ENCODE data around the gene OOEP.
"Not testable (repeated sequence)": the region's sequence is repeated elsewhere in the genome, so short reads cannot be mapped to it uniquely, and the experiment has no call there.

OOEP gene

DNA sequence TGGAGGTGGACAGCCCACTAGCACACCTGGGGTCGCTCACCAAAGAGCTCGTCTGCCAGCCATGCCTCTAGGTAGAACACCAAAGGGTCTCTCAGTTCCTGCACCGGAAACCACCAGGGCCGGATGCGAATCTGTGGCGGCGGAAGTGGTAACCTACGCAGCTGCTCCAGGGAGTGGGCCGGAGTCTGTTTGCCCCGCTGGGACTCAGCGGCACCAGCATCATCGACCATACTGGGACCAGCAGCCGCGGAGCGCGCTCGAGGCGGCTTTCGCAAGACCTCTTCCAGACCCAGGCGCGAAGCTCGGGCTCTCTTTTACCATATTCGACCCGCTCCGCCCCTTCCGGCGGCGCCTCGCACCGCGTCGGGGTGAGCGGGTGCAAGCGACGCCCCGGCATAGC is at the start of gene OOEP:
TSS of gene OOEP (minus strand) at position 335 of the 400 bp plus-strand sequence. CDS start at position 230, 105 bp downstream.
- DNase-seq, result no peak

DNA sequence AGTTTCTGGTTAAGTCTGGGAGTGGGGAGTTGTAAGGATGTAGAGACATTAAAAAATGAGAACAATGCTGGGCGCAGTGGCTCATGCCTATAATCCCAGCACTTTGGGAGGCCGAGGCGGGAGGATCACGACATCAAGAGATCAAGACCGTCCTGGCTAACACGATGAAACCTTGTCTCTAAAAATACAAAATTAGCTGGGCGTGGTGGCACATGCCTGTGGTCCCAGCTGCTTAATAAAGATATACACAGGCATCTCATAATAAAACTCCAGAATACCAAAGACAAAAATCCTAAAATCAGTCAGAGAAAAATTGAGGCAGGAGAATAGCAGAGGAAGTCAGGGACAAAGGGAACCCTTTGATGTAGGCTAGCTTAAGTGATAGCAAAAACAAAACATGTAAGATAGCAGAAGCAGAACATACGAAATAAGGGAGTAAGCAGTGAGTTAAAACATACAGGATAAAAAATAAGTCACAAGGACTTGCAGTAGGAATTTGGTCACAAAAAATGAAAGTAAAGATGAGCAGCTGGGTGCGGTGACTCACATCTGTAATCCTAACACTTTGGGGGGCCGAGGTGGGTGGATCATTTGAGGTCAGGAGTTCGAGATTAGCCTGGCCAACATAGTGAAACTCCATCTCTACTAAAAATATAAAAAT is 48.5 kb upstream of the OOEP start:
- DNase-seq, result no peak

DNA sequence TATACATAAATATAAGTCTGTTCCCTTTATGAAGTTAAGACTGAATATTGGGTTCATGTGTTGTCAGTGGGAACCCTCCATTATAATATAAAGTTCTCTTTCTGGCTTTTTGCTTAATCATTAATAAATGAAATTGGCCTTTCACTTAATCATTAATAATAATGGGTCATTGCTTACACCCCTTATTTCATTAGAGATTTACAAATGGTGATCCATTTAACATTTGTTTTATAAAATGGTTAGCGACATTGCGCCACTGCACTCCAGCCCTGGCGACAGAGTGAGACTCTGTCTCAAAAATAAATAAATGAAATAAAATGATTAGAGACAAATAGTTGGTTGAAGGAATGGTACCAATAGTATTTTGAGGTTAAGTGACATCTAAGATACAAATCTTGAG is 43.4 kb upstream of the OOEP start:
- DNase-seq, result no peak

DNA sequence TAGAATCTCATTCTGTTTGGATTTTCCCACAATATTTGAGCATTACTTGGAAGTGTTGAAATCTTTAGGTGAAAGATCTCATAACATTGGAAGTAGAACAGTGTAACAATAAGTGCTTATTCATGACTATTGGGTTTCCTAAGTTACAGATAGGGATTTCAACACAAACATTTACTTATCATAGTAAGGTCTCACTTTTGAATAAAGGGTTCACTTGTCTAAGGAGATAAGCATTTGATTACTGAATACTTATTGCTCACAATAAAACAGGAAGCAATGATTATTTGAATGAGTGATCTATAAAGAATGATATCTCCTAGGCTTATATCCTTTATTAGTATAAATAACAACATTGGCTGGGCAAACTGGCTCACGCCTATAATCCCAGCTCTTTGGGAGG is 39.7 kb upstream of the OOEP start:
- DNase-seq, result no peak

DNA sequence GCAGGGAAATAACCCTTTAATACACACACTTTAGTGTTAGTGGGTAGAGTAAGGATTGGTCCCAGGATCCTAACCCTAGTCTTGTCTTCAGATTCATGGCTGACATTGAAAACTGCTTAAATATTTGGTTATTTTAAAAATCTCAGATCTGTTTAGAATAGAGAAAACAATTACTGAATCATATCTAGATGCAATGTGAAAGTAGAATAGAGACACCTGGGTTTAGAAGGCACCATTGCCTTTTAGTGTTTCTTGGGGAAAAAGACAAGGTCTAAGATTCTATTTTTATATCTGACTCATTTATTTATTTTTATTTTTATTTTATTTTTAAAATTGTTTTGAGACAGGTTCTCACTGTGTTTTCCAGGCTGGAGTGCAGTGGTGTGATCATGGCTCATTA is 31.0 kb upstream of the OOEP start:
- no peak for DNase-seq

DNA sequence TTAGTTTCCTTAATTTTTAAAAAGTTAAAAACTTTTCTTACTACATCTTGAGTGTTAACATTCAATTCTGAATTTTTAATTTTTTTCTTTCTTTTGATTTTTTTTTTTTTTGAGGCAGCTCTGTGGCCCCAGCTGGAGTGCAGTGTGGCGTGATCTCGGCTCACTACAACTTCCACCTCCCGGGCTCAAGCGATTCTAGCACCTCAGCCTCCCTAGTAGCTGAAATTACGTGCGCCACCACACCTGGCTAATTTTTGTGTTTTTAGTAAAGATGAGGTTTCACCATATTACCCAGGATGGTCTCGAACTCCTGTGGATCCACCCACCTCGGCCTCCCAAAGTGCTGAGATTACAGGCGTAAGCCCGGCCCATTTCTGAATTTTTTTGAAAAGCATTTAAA is 26.2 kb upstream of the OOEP start:
- no peak for DNase-seq

DNA sequence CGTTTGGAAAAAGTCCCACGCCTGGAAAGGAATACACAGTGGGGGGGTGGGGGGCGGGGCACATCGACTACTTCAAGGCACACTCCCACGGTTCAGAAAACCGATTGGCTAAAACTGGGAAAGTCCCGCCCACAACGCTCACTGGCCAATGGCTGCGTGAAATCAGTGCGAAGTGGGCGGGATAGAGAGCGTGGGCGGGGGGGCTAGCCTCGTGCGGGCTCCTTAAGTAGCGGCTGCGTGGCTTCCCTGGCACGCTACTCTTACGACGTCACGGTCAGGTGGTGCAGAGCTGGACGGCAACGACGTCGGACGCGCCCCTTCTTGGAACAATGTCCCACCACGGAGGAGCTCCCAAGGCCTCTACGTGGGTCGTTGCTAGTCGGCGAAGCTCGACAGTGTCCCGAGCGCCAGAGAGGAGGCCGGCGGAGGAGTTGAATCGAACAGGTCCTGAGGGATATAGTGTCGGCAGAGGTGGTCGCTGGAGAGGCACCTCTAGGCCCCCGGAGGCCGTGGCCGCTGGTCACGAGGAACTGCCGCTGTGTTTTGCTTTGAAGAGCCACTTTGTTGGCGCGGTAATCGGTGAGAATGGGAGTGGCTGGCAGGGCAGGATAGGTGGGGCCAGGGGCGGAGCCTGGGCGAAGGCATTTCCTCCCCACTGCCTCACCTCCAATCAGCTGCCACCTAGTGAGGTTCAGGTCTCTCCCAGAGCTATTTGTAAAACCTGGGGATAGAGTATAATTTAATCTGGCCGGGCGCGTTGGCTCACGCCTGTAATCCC is 25.1 kb upstream of the OOEP start, which contains the start of gene DDX43:
TSS of gene DDX43 (plus strand) at position 252 of the 778 bp plus-strand sequence. CDS start at position 330, 78 bp downstream.
- DNase-seq, result peak; percentile 54

DNA sequence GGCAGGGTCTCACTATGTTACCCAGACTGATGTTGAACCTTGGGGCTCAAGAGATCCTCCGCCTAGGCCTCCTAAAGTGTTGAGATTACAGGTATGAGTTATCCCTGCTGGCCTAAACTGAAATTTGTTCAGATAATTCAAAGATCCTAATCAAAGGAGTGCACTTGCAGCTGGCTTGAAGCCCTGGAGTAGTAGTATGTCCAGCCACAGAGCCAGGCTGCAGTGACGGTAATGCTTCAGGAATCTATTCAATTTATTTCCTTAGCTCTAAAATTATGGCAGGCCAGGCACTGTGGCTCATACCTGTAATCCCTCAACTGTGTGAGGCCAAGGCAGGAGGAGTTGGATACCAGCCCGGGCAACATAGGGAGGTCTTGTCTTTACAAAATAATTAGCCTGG is 23.6 kb upstream of the OOEP start:
- no peak for DNase-seq

DNA sequence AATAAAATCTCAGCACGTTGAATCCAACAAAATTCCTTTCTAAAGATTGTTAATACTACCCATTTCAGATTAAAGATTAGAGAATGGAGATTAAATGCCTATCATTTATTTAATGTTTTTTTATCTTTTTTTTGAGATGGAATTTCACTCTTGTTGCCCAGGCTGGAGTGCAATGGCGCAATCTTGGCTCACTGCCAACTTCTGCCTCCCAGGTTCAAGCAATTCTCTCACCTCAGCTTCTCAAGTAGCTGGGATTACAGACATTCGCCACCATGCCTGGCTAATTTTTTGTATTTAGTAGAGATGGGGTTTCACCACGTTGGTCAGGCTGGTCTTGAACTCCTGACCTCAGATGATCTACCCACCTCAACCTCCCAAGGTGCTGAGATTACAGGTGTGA is 22.5 kb upstream of the OOEP start:
- not testable (repeated sequence) for DNase-seq

DNA sequence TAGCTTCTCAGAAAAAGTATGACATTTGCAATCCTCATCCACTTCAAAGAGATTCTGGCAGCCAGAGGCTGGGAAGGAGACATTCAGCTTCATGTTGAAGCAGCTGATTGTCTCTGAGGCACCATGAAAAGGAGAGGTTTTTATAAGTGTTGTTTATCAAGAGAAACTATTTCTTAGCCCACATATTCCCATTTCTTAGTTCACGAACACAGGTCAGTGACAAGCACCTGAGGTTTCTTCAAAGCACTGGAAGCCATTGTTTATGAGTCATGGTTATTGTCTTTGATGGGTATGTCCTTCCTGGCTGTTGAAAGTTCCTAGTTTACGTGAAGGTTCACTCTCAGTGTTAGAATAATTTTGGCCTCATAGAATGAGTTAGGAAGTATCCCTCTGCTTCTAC is 22.0 kb upstream of the OOEP start:
- no peak for DNase-seq

DNA sequence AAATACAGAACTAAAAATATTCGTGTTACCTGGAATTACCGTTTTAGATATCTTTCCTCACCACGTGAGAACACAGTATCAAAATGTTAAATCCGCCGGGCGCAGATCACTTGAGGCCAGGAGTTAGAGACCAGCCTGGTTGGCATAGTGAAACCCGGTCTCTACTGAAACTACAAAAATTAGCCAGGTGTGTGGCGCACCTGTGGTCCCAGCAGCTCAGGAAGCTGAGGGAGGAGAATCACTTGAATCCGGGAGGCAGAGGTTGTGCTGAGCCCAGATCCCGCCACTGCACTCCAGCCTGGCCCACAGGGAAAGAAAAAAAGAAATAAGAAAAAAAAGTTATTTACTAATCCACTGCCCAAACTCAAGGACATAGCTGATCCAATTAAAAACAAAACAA is 20.2 kb upstream of the OOEP start:
- DNase-seq, result no peak

DNA sequence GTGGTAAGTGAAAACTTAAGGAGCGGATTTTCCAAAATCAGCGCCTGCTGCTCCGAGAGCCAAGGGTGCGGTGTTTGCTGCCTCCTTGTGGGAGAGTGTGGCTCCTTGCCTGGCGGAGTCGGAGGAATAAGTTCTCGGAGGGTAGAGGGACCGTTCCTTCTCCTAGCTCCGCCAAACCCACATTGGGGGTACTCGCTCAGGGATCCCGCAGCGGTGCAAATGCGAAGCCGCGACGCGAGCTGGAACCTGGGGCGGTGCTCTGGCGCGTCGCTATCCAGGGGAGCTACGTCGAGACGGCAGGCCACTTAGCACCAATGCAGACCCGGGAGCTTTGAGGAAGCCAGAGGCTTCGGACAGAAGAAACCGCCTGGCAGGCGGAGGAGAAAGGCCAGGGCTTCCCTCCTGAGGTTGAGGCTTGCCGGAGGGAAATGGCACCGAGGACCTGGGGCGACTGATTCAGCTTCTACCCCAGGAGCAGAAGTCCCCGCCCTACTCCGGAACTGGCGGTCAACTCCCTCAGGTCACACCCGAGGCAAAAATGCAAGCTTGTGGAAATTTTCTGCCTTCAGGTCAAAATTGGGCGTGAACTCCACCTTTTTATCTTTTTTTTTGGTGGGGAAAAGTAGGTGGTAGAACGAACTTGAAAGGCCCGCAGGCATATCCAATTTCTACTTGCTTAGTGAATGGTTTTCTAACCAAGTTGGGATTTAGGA is 19.3 kb upstream of the OOEP start:
- DNase-seq, result peak; percentile 69

DNA sequence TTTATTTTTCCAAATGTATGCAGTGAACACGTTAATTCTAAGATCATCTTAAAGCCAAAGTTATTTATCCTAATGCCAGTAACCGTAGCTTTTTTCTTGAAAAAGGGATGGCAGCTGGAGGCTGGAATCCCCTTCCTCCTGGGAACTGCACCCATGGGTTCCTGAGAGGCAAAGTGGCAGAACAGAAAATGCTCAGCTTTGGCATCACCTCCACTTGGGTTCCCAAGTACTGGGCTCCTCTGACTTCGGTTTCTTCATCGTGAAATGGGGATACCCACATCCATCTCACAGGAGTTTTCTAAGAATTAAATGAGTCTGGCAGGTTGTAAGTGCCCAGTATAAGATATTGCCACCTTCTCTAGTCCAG is 18.7 kb upstream of the OOEP start:
- no peak for DNase-seq

DNA sequence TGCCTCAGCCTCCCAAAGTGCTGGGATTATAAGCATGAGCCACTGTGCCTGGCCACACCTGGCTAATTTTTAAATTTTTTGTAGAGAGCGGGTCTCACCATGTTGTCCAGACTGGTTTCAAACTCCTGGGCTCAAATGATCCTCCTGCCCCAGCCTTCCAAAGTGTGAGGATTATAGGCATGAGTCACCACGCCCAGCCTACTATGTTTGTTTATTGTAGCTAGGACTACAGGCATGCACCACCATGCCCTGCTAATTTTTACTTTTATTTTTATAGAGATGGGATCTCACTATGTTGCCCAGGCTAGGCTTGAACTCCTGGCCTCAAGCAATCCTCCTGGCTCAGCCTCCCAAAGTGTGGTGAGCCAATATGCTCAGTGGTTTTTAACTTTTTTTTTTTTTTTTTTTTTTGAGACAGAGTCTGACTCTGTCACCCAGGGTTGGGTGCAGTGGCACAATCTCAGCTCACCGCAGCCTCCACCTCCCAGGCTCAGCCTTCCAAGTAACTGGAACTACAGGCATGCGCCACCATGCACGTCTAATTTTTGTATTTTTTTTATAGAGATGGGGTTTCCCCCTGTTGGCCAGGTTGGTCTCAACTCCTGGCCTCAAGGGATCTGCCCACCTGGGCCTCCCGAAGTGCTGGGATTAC is 12.9 kb upstream of the OOEP start:
- DNase-seq, result no peak

DNA sequence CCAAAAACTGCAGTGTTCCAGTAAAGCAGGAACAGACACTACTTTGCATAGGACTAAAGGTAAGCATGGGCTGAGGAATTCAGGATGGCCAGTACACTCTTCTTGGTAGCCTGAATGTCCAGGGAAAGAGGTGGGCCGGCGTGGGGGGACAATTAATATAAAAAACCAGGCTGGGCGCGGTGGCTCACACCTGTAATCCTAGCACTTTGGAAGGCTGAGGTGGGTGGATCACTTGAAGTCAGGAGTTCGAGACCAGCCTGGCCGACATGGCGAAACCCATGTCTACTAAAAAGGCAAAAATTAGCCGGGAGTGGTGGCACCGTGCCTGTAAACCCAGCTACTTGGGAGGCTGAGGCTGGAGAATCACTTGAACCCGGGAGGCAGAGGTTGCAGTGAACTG is 11.8 kb upstream of the OOEP start:
- DNase-seq, result not testable (repeated sequence)

DNA sequence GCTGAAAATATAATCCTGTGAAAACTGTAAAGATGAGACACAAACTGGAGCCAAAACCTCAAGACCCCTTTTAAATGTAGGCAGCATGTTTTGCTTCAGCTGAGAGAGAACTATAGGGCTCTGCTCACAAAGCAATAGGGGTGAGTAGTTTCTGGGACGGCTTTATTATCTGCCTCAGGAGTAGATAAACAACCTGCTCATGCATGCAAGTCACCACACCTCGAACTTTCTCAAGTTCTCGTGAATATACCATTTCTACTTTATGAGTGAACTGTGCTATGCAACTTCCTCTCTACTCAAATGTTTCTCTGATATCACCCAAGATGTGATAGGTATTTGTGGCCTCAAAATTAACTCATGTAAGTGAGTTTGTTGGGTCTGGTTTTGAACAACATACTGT is 7.5 kb upstream of the OOEP start:
- no peak for DNase-seq

DNA sequence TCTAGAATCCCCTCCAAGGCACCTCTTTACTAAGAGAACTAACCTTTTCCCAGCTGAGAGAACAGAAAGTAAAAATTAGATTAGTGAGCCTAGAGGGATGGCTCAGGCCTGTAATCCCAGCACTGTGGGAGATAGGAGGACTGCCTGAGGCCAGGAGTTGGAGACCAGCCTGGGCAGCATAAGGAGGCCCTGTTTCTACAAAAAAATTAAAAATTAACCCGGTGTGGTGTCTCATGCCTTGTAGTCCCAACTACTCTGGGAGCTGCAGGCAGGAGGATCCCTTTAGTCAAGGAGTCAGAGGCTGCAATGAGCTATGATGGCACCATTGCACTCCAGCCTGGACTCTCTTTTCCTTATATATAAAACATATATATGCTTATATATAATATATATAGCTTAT is 5.5 kb upstream of the OOEP start:
- DNase-seq, result no peak

DNA sequence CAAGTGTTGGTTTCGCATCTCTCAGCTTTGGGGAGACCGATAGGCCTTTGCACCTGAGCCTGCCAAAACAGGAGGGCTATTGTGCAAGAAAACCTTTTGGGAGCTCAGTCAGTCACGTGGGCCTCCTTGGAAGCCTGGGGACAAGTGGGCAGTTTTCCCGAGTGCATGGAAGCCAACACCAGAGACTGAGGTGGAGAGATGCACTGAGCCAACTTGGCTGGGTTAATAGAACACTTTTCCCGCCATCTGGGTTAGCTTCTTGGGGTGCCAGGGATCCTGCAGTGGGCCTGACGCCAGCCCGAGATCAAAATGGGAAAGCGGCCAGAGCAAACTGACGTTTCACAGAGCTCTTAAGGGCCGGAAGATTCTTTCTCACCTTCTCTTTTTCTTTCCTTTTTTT is 2.8 kb upstream of the OOEP start:
- DNase-seq, result no peak

DNA sequence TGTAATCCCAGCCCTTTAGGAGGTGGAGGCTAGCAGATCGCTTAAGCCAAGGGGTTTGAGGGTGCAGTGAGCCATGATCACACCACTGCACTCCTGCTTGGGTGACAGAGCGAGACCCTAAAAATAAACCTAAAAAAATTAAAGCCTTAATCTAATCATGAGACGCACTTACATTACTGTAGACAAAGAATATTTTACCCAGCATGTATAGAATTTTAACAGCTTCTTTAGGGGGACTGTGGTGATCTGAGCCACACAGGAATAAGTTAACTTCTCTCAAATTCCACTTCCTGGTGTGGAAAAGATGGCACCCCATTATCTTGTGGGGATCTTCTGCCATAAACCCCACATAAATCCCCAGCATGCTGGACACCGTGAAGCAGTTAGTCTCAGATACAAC is 2.3 kb upstream of the OOEP start:
- DNase-seq, result no peak

DNA sequence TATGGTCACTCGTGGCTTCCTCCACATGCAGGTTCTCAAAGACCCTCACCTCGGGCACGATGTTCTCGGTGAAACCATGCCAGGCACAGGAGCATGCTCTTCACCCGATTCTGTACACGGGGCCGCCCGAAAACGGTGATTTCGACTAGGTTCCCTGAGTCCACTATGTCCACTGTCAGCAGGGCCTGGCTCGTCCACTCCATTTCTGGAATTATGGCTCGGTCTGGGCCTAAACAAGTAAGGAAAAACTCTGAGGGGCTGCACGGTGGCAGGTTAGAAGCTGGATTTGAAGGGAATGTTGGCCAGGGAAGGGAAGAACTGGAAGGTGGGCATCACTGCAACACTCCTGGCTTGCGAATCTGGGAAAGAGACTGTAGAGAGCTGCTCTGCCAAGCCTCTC is 540 bp downstream of the OOEP start:
- no peak for DNase-seq

DNA sequence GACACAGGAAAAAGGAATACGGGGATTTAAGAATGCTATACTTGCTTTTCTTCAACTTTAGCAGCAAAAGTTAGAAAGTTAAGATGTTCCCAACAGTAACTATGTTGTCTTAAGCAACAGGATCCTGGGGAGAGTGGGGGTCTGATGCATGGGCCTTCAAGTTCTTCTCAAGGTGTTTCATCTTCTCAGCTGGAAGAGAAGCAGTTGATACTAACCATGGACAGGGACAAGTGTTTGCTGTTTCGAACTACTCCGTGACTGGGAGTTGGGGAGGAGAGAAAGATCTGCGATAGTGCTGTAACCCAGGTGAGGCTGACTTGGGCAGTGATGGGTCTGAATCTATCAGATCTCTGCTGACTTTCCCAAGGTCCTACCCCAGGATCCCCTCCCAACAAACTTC is 1.0 kb downstream of the OOEP start:
- DNase-seq, result no peak

DNA sequence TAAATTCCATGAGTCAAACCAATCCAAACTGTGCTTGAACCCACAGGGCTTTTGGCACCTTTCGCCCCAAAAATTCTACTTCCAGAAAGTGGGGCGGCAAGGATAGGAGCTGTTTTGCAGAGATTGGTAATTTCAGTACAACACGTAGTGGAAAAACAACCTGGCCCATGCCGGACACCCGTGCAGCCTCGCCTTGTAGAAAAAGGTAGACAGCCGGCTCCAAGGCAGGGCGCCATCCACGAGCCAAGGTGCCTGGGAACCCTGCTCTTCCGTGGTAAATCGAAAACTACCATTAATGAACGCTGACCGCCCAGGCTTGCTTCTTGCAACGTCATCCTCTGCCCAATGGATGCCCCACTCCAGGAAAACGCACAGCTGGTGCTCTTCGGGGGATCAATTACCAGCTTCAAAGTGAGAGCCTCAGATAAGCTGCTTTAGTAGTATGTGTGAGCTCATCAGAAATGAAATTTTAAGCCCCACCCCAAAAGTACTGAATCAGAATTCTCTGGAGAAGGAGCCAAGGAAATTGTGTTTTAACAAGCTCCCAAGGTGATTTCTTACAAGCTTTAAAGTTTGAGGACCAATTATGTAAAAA is 1.8 kb downstream of the OOEP start:
- no peak for DNase-seq

DNA sequence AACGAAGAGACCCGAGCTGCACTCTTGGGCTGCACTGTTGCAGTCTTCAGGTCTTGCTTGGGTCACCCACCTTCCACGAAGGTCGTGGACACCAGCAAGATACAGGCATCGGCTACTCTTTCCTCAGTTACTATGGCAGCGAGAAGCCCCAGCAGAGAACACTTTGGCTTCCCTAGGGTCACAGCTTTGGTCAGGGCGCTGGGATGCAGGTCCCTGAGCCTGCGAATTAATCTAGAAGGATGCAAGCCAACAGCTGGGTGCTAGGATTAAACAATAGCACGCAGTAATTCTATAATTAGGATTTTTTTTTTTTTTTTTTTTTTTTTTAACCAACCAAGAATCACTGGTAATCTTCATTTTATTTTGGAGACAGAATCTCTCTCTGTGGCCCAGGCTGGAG is 5.1 kb downstream of the OOEP start:
- DNase-seq, result no peak

All from CD4-positive, alpha-beta T cell treated with Interleukin-6 for 4 hours (primary cell).